CD4-positive, alpha-beta T cell treated with Interleukin-6 at 100 ng/mL for 8 hours (primary cell): ENCODE measurements around the gene IFT74.

Experiments
- DNase-seq: peaks from one replicate; pipeline ENCODE4 v3.0.0-alpha.2; 2020; ENCODE audit warnings: mixed read lengths, low spot score

Gene IFT74

GRCh38 chr9:26974927-26975326 is 18.7 kb downstream of the IFT74 start:
- DNase-seq = no peak

- no peak for DNase-seq
Measured at GRCh38 chr9:26975728-26976707, 19.8 kb downstream of the IFT74 start.

GRCh38 chr9:26983340-26983739 is 27.1 kb downstream of the IFT74 start:
- no peak for DNase-seq

GRCh38 chr9:26995810-26996209 is 39.6 kb downstream of the IFT74 start:
- DNase-seq = no peak

- no peak for DNase-seq
Measured at GRCh38 chr9:27003426-27004077, 47.3 kb downstream of the IFT74 start.

GRCh38 chr9:27005491-27005890 is 49.3 kb downstream of the IFT74 start, which contains the start of gene LRRC19:
Gene LRRC19 (minus strand): TSS chr9:27005672. CDS start chr9:26999694, 5,978 bp downstream.
- no peak for DNase-seq

DNA sequence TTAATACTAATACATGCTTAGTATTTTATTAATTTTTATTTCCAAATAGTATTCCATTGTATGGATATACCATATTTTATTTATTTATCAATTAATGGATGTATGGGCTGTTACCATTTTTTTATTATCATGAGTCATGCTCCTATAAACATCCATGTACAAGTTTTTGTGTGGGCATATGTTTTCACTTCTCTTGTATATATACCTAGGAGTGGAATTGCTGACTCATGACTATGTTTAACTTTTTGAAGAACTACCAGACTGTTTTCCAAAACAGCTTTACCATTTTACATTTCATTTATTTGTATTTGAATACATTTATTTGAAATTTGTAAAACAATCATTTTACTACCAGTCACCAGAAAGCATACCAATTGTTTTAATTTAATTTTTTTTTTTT is 63.4 kb downstream of the IFT74 start:
- no peak for DNase-seq

- DNase-seq = no peak
Measured at GRCh38 chr9:27022920-27023319, 66.7 kb downstream of the IFT74 start.

GRCh38 chr9:27029186-27029585 is 73.0 kb downstream of the IFT74 start:
- no peak for DNase-seq

GRCh38 chr9:27033815-27034403 is 77.7 kb downstream of the IFT74 start:
- DNase-seq = peak; percentile 17

GRCh38 chr9:27037499-27037898 is 81.3 kb downstream of the IFT74 start:
- no peak for DNase-seq

GRCh38 chr9:27041746-27042145 is 85.5 kb downstream of the IFT74 start:
- DNase-seq = no peak

GRCh38 chr9:27042476-27042875 is 86.3 kb downstream of the IFT74 start:
- DNase-seq = no peak

DNA sequence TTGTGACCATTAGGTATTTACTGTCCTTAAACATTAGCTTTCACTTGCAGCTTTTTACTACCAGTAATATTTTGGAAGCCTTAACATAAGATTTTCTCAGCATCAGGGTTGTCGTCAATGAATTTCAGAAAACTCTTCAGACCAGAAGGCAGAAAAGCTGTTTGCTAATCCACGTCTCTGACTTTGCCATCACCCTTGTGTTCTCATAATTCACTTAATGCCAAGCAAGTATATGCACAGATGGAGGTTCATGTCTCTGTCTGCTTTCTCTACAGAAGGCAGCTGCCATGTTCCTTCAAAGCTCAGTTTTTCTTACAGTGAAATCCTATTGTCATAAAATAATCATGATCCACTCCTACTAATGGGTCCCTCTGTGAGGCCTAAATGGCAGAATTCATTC is 87.0 kb downstream of the IFT74 start:
- no peak for DNase-seq

DNA sequence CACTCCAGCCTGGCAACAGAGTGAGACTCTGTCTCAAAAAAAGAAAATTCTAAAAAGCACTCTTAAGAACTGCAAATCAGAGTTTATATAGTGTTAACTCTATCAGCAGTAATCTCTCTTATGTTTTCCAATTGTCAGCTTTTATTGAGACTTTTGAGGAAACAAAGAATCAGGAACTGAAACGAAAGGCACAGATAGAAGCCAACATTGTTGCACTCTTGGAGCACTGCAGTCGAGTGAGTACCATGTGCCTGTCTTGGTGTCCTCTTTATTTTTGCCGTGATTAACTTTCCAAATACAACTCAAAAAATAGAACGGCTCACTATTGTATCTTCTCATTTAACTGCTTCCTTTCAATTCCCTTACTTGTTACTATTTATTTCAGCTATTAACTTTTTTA is 90.9 kb downstream of the IFT74 start:
- DNase-seq = no peak

GRCh38 chr9:27053369-27054022 is 97.3 kb downstream of the IFT74 start:
- DNase-seq = no peak

GRCh38 chr9:27054125-27054524 is 97.9 kb downstream of the IFT74 start:
- no peak for DNase-seq

- no peak for DNase-seq
Measured at GRCh38 chr9:27054841-27055240, 98.6 kb downstream of the IFT74 start.

DNA sequence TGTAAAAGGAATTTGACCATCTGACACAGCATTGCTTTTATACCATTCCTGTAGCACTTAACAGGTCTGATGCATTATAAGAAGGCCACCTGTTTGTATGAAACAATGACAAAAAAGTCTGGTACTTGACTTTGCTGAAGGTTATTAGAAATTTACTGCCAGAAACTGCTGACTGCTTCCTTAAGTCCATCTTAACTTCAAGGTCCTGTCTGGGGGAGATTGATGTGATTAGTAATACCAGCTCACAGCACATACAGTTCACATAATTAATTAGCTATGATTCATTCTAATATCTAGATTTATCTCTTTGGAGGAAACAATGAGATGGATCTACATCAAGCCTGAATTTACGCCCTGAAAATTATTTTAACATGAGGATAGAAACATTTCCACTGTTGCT is 103.2 kb downstream of the IFT74 start:
- no peak for DNase-seq

GRCh38 chr9:27059907-27060306 is 103.7 kb downstream of the IFT74 start:
- no peak for DNase-seq

GRCh38 chr9:27065288-27065687 is 109.1 kb downstream of the IFT74 start:
- DNase-seq = no peak
